ENCODE data around the gene DCTN4. TPM values are rescaled to one million over a fixed set of nuclear protein-coding genes. Genes with fewer than 3 reads are reported as not detected.

Gene DCTN4
- total and polyA plus RNA-seq, 9 of the 15 experiments (the other 6 are each of a cell fraction or from before 2014, with no cell fraction given), result 20.4 to 64.9 (median 49.9) TPM

DNA sequence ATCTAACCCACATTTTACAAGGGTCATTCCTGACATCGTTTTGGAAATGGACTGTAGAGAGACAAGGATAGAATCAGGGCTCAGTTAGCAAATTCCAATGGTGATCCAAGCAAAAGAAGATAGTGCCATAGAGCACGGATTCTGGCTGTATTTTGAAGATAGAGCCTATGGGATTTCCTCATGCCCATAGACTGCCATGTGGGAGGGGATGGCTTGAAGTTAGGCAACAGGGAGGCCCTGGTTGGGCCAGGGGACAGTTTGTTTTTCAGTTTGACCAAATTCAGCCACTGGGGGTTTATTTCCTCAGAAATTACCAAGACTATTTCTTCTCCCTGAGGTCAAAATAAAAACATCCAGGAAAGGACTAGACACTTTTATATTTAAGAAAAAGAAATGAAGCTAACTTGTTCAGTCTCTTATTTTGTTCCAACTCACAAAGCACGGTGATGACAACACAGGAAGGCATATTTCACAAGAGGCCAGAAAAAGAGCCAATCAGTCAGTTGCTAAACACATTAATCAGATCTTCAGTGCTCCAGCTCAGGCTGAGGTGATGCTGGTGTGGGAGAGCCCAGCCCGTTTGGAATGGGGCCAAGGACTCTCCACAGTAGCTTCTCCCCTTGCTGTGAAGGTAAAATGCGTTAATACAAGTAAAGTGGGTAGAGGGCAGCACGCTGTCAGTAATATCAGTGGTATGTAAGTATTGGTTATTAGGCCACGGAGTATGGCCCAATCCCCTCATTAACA is 4.4 kb upstream of the DCTN4 start (continued):
- TF ChIP-seq FOS (IDR thresholded peaks at IDR 0.05; ENCODE audit: extremely low read depth, insufficient read length) (peak; percentile 34), DMBX1 (CRISPR knock-in tag; IDR thresholded peaks at IDR 0.05; ENCODE audit: borderline replicate concordance) (peak; percentile 85), TEAD4 (IDR thresholded peaks at IDR 0.05; ENCODE audit: low read length) (peak; percentile 52; the same call in 1 of the 2 replicates), TEAD4 (CRISPR knock-in tag; IDR thresholded peaks at IDR 0.05; ENCODE audit: borderline replicate concordance) (no peak), TCF7 (IDR thresholded peaks at IDR 0.05; ENCODE audit: borderline replicate concordance) (no peak), RB1 (IDR thresholded peaks at IDR 0.05; ENCODE audit: low read depth) (no peak), POLR2A (conservative IDR thresholded peaks at IDR 0.05) (0 out of 2 replicates have a peak, but pooled peaks have one; percentile 40), NBN (IDR thresholded peaks at IDR 0.05; ENCODE audit: low read depth) (peak; percentile 85; the same call in 1 of the 2 replicates), SMARCB1 (IDR thresholded peaks at IDR 0.05; ENCODE audit: insufficient read length, low read depth) (no peak), ZKSCAN3 (CRISPR knock-in tag; IDR thresholded peaks at IDR 0.05) (no peak), ZNF79 (CRISPR knock-in tag; IDR thresholded peaks at IDR 0.05; ENCODE audit: low read depth) (no peak; the same call in 1 of the 2 replicates), SNIP1 (IDR thresholded peaks at IDR 0.05; ENCODE audit: low read depth) (no peak), CBFA2T2 (conservative IDR thresholded peaks at IDR 0.05) (no peak), HEY1 (CRISPR knock-in tag; IDR thresholded peaks at IDR 0.05; ENCODE audit: borderline replicate concordance) (no peak), NFATC3 (IDR thresholded peaks at IDR 0.05) (no peak), MXI1 (IDR thresholded peaks at IDR 0.05; ENCODE audit: low read depth, low read length) (no peak), ATF1 (CRISPR knock-in tag; IDR thresholded peaks at IDR 0.05) (no peak), ATF1 (tag; IDR thresholded peaks at IDR 0.05) (peak; percentile 82), SREBF2 (CRISPR knock-in tag; IDR thresholded peaks at IDR 0.05) (no peak), DPF2 (IDR thresholded peaks at IDR 0.05) (peak; percentile 80), KAT2B (IDR thresholded peaks at IDR 0.05; ENCODE audit: low read depth, low read length) (no peak), ZSCAN32 (CRISPR knock-in tag; IDR thresholded peaks at IDR 0.05) (no peak), TRIM24 (IDR thresholded peaks at IDR 0.05) (peak; percentile 63 to 71; a peak in 3 of 4 replicates), ZNF551 (CRISPR knock-in tag; IDR thresholded peaks at IDR 0.05) (no peak), RCOR1 (IDR thresholded peaks at IDR 0.05; ENCODE audit: borderline replicate concordance in 1 of 2, low read depth in 2 of 2, low read length in 2 of 2) (peak in 1 of 2 experiments; percentile 94; a peak in 2 of 4 replicates)
- TF ChIP-seq, protein P1, sequence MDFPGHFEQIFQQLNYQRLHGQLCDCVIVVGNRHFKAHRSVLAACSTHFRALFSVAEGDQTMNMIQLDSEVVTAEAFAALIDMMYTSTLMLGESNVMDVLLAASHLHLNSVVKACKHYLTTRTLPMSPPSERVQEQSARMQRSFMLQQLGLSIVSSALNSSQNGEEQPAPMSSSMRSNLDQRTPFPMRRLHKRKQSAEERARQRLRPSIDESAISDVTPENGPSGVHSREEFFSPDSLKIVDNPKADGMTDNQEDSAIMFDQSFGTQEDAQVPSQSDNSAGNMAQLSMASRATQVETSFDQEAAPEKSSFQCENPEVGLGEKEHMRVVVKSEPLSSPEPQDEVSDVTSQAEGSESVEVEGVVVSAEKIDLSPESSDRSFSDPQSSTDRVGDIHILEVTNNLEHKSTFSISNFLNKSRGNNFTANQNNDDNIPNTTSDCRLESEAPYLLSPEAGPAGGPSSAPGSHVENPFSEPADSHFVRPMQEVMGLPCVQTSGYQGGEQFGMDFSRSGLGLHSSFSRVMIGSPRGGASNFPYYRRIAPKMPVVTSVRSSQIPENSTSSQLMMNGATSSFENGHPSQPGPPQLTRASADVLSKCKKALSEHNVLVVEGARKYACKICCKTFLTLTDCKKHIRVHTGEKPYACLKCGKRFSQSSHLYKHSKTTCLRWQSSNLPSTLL (IDR thresholded peaks at IDR 0.05), result no peak
- TF ChIP-seq, protein P2, sequence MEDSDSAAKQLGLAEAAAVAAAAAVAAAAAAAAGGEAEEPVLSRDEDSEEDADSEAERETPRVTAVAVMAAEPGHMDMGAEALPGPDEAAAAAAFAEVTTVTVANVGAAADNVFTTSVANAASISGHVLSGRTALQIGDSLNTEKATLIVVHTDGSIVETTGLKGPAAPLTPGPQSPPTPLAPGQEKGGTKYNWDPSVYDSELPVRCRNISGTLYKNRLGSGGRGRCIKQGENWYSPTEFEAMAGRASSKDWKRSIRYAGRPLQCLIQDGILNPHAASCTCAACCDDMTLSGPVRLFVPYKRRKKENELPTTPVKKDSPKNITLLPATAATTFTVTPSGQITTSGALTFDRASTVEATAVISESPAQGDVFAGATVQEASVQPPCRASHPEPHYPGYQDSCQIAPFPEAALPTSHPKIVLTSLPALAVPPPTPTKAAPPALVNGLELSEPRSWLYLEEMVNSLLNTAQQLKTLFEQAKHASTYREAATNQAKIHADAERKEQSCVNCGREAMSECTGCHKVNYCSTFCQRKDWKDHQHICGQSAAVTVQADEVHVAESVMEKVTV (CRISPR knock-in tag; IDR thresholded peaks at IDR 0.05), result 0 out of 2 replicates have a peak, but pooled peaks have one; percentile 16
- TF ChIP-seq, protein P3, sequence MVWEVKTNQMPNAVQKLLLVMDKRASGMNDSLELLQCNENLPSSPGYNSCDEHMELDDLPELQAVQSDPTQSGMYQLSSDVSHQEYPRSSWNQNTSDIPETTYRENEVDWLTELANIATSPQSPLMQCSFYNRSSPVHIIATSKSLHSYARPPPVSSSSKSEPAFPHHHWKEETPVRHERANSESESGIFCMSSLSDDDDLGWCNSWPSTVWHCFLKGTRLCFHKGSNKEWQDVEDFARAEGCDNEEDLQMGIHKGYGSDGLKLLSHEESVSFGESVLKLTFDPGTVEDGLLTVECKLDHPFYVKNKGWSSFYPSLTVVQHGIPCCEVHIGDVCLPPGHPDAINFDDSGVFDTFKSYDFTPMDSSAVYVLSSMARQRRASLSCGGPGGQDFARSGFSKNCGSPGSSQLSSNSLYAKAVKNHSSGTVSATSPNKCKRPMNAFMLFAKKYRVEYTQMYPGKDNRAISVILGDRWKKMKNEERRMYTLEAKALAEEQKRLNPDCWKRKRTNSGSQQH (CRISPR knock-in tag; IDR thresholded peaks at IDR 0.05), result peak; percentile 21; the same call in 1 of the 2 replicates
